Activated naive CD4-positive, alpha-beta T cell treated with anti-CD3 and anti-CD28 coated beads, Interleukin-2, amount 10 ng/mL, durations not matched to agents 7 days and 5 days (primary cell): ENCODE data around the gene VTCN1.
"Not testable (repeated sequence)": the region's sequence is repeated elsewhere in the genome, so short reads cannot be mapped to it uniquely, and the experiment has no call there.

Source experiments
- CTCF ChIA-PET: fragments of 350-600 bp; sonication (Branson Sonifier 250); formaldehyde crosslinking; loops from one replicate; lab custom pipeline; 2021; ENCODE audit warnings: antibody characterized with exemption; lab: Charles Lee
- DNase-seq: peaks from one replicate; pipeline ENCODE4 v3.0.0-alpha.2; 2020
- H3K27ac Mint-ChIP-seq: one replicate; pipeline ENCODE4 v1.8.0; 2021; ENCODE audit warnings: mild to moderate bottlenecking, moderate library complexity, mixed read lengths
- H3K27me3 Mint-ChIP-seq: one replicate; pipeline ENCODE4 v1.8.0; 2021; ENCODE audit warnings: mild to moderate bottlenecking, mixed read lengths
- H3K36me3 Mint-ChIP-seq: one replicate; pipeline ENCODE4 v1.8.0; 2021; ENCODE audit warnings: mixed read lengths
- H3K4me1 Mint-ChIP-seq: one replicate; pipeline ENCODE4 v1.8.0; 2021; ENCODE audit warnings: mixed read lengths
- H3K4me3 Mint-ChIP-seq: one replicate; pipeline ENCODE4 v1.8.0; 2021; ENCODE audit warnings: mild to moderate bottlenecking, moderate library complexity, mixed read lengths
- H3K9me3 Mint-ChIP-seq: one replicate; pipeline ENCODE4 v1.8.0; 2021; ENCODE audit warnings: mixed read lengths

VTCN1 gene

GRCh38 chr1:117118137-117118536 is 92.6 kb downstream of the VTCN1 start:
- H3K36me3 Mint-ChIP-seq = no peaks in the 10 kb centered on the region
- DNase-seq = no peak
- peaks cover 29% of the 10 kb centered on the region for H3K27me3 Mint-ChIP-seq
- CTCF ChIA-PET = no interaction called here
- H3K4me1 Mint-ChIP-seq = peaks cover 3% of the 10 kb centered on the region
- no peaks in the 10 kb centered on the region for H3K9me3 Mint-ChIP-seq
- peak overlapping the region; percentile 13 for H3K27ac Mint-ChIP-seq
- no peak overlapping the region for H3K4me3 Mint-ChIP-seq

- Mint-ChIP-seq H3K4me1 (peaks cover 1% of the 10 kb centered on the region), H3K27me3 (peaks cover 28% of the 10 kb centered on the region), H3K4me3 (no peak overlapping the region), H3K9me3 (no peaks in the 10 kb centered on the region), H3K27ac (no peak overlapping the region), H3K36me3 (no peaks in the 10 kb centered on the region)
- DNase-seq = no peak
- CTCF ChIA-PET = no interaction called here
Observed at GRCh38 chr1:117117697-117118096, 93.0 kb downstream of the VTCN1 start.

GRCh38 chr1:117116784-117117130 is 94.0 kb downstream of the VTCN1 start:
- Mint-ChIP-seq H3K9me3 (no peaks in the 10 kb centered on the region), H3K36me3 (no peaks in the 10 kb centered on the region), H3K27me3 (peaks cover 18% of the 10 kb centered on the region), H3K27ac (no peak overlapping the region), H3K4me3 (no peak overlapping the region), H3K4me1 (no peaks in the 10 kb centered on the region)
- CTCF ChIA-PET = no interaction called here
- no peak for DNase-seq

GRCh38 chr1:117116090-117116783 is 94.5 kb downstream of the VTCN1 start:
- no peaks in the 10 kb centered on the region for H3K36me3 Mint-ChIP-seq
- DNase-seq = no peak
- no peak overlapping the region for H3K27ac Mint-ChIP-seq
- H3K4me3 Mint-ChIP-seq = no peak overlapping the region
- no peaks in the 10 kb centered on the region for H3K9me3 Mint-ChIP-seq
- H3K4me1 Mint-ChIP-seq = no peaks in the 10 kb centered on the region
- H3K27me3 Mint-ChIP-seq = peaks cover 13% of the 10 kb centered on the region
- CTCF ChIA-PET = interaction anchor here (0.6 to 1.4 kb wide), 3 partner anchors 12 to 60 kb away, joined by 3 to 6 read pairs (median 5); no protein-coding TSS in a partner anchor

- Mint-ChIP-seq H3K9me3 (no peaks in the 10 kb centered on the region), H3K27me3 (peaks cover 5% of the 10 kb centered on the region), H3K36me3 (no peaks in the 10 kb centered on the region), H3K4me1 (no peaks in the 10 kb centered on the region), H3K4me3 (no peak overlapping the region), H3K27ac (no peak overlapping the region)
- CTCF ChIA-PET = interaction anchor here (1.4 to 1.8 kb wide), 2 partner anchors 8 to 14 kb away, joined by 6 to 8 read pairs; no protein-coding TSS in a partner anchor
- DNase-seq = no peak
Observed at GRCh38 chr1:117114877-117115276, 95.8 kb downstream of the VTCN1 start.

- DNase-seq = no peak
- Mint-ChIP-seq H3K4me1 (peaks cover 3% of the 10 kb centered on the region), H3K27ac (no peak overlapping the region), H3K27me3 (peaks cover 5% of the 10 kb centered on the region), H3K36me3 (no peaks in the 10 kb centered on the region), H3K4me3 (no peak overlapping the region), H3K9me3 (no peaks in the 10 kb centered on the region)
- CTCF ChIA-PET = interaction anchor here (1.8 kb wide), 1 partner anchor 9 kb away, joined by 8 read pairs; no protein-coding TSS in a partner anchor
Observed at GRCh38 chr1:117113199-117113598, 97.5 kb downstream of the VTCN1 start.

GRCh38 chr1:117112047-117112717 is 98.5 kb downstream of the VTCN1 start:
- H3K36me3 Mint-ChIP-seq = peaks cover 4% of the 10 kb centered on the region
- peaks cover 5% of the 10 kb centered on the region for H3K27me3 Mint-ChIP-seq
- peaks cover 3% of the 10 kb centered on the region for H3K4me1 Mint-ChIP-seq
- H3K27ac Mint-ChIP-seq = no peak overlapping the region
- H3K9me3 Mint-ChIP-seq = no peaks in the 10 kb centered on the region
- CTCF ChIA-PET = no interaction called here
- H3K4me3 Mint-ChIP-seq = no peak overlapping the region
- no peak for DNase-seq

- CTCF ChIA-PET = interaction anchor here (1.1 to 1.2 kb wide), 2 partner anchors 11 to 17 kb away, joined by 4 to 6 read pairs; no protein-coding TSS in a partner anchor
- no peak for DNase-seq
- peaks cover 17% of the 10 kb centered on the region for H3K36me3 Mint-ChIP-seq
- no peaks in the 10 kb centered on the region for H3K27me3 Mint-ChIP-seq
- H3K4me1 Mint-ChIP-seq = peaks cover 3% of the 10 kb centered on the region
- no peaks in the 10 kb centered on the region for H3K9me3 Mint-ChIP-seq
- H3K4me3 Mint-ChIP-seq = no peak overlapping the region
- peak overlapping the region; percentile 3 for H3K27ac Mint-ChIP-seq
Observed at GRCh38 chr1:117110774-117111173, 100.0 kb downstream of the VTCN1 start.

GRCh38 chr1:117107364-117107763 is 103.4 kb downstream of the VTCN1 start:
- CTCF ChIA-PET = no interaction called here
- DNase-seq = no peak
- no peak overlapping the region for H3K4me3 Mint-ChIP-seq
- peaks cover 43% of the 10 kb centered on the region for H3K36me3 Mint-ChIP-seq
- no peaks in the 10 kb centered on the region for H3K27me3 Mint-ChIP-seq
- H3K4me1 Mint-ChIP-seq = peaks cover 3% of the 10 kb centered on the region
- no peaks in the 10 kb centered on the region for H3K9me3 Mint-ChIP-seq
- no peak overlapping the region for H3K27ac Mint-ChIP-seq

GRCh38 chr1:117106478-117106877 is 104.2 kb downstream of the VTCN1 start:
- Mint-ChIP-seq H3K9me3 (no peaks in the 10 kb centered on the region), H3K27me3 (no peaks in the 10 kb centered on the region), H3K4me3 (no peak overlapping the region), H3K27ac (peak overlapping the region; percentile 42), H3K36me3 (peaks cover 49% of the 10 kb centered on the region), H3K4me1 (peaks cover 3% of the 10 kb centered on the region)
- no peak for DNase-seq
- CTCF ChIA-PET = interaction anchor here (0.6 kb wide), 1 partner anchor 13 kb away, joined by 3 read pairs; no protein-coding TSS in a partner anchor

GRCh38 chr1:117105722-117106121 is 105.0 kb downstream of the VTCN1 start:
- Mint-ChIP-seq H3K27me3 (no peaks in the 10 kb centered on the region), H3K27ac (no peak overlapping the region), H3K4me3 (no peak overlapping the region), H3K36me3 (peaks cover 54% of the 10 kb centered on the region), H3K9me3 (no peaks in the 10 kb centered on the region), H3K4me1 (peaks cover 3% of the 10 kb centered on the region)
- DNase-seq = no peak
- CTCF ChIA-PET = no interaction called here

GRCh38 chr1:117104986-117105385 is 105.7 kb downstream of the VTCN1 start:
- DNase-seq = no peak
- peaks cover 3% of the 10 kb centered on the region for H3K4me1 Mint-ChIP-seq
- no peak overlapping the region for H3K4me3 Mint-ChIP-seq
- CTCF ChIA-PET = no interaction called here
- no peaks in the 10 kb centered on the region for H3K27me3 Mint-ChIP-seq
- peaks cover 61% of the 10 kb centered on the region for H3K36me3 Mint-ChIP-seq
- H3K9me3 Mint-ChIP-seq = no peaks in the 10 kb centered on the region
- no peak overlapping the region for H3K27ac Mint-ChIP-seq

GRCh38 chr1:117101858-117102257 is 108.9 kb downstream of the VTCN1 start:
- H3K36me3 Mint-ChIP-seq = peaks cover 76% of the 10 kb centered on the region
- H3K9me3 Mint-ChIP-seq, H3K4me3 Mint-ChIP-seq, H3K4me1 Mint-ChIP-seq, H3K27ac Mint-ChIP-seq, CTCF ChIA-PET, DNase-seq, H3K27me3 Mint-ChIP-seq: not testable (repeated sequence)

GRCh38 chr1:117101334-117101733 is 109.4 kb downstream of the VTCN1 start:
- CTCF ChIA-PET = no interaction called here

More at GRCh38 chr1:117101334-117101733, 109.4 kb downstream of the VTCN1 start:
- Mint-ChIP-seq H3K27ac (no peak overlapping the region), H3K4me1 (no peaks in the 10 kb centered on the region), H3K4me3 (no peak overlapping the region), H3K9me3 (no peaks in the 10 kb centered on the region), H3K27me3 (no peaks in the 10 kb centered on the region), H3K36me3 (peaks cover 76% of the 10 kb centered on the region)
- no peak for DNase-seq
